Ammon's horn (tissue), 1 donor: Measurements from ENCODE around the gene MTHFR.

ENCODE experiments used
- DNase-seq: peaks from one replicate; pipeline ENCODE4 v3.0.0-alpha.2; 2016; ENCODE audit warnings: low spot score

Gene MTHFR

GRCh38 chr1:11796036-11796828, 9.5 kb downstream of the MTHFR start:
- no peak for DNase-seq

GRCh38 chr1:11795238-11795890, 10.4 kb downstream of the MTHFR start:
- no peak for DNase-seq

- DNase-seq = no peak
These were observed 11.1 kb downstream of the MTHFR start for GRCh38 chr1:11794446-11795237.

GRCh38 chr1:11793819-11794218, 11.9 kb downstream of the MTHFR start:
- no peak for DNase-seq

GRCh38 chr1:11792106-11792505, 13.7 kb downstream of the MTHFR start:
- no peak for DNase-seq

GRCh38 chr1:11790880-11791715, 14.7 kb downstream of the MTHFR start:
- DNase-seq = peak; percentile 87

- no peak for DNase-seq
These were observed 15.5 kb downstream of the MTHFR start for GRCh38 chr1:11790101-11790879.

- no peak for DNase-seq
These were observed 16.4 kb downstream of the MTHFR start for GRCh38 chr1:11789126-11790067.

- no peak for DNase-seq
These were observed 17.2 kb downstream of the MTHFR start for GRCh38 chr1:11788549-11789053.

- DNase-seq = no peak
These were observed 17.8 kb downstream of the MTHFR start for GRCh38 chr1:11787804-11788436.

- no peak for DNase-seq
These were observed 18.4 kb downstream of the MTHFR start for GRCh38 chr1:11787251-11787803.

- no peak for DNase-seq
These were observed 19.6 kb downstream of the MTHFR start for GRCh38 chr1:11786168-11786567.

GRCh38 chr1:11784993-11785769, 20.6 kb downstream of the MTHFR start:
- peak; percentile 62 for DNase-seq

GRCh38 chr1:11784256-11784992, 21.3 kb downstream of the MTHFR start:
- DNase-seq = no peak

GRCh38 chr1:11783556-11783955, 22.2 kb downstream of the MTHFR start:
- no peak for DNase-seq

- no peak for DNase-seq
These were observed 23.5 kb downstream of the MTHFR start for GRCh38 chr1:11782127-11782708.

- no peak for DNase-seq
These were observed 24.5 kb downstream of the MTHFR start for GRCh38 chr1:11781297-11781696.
